ENCODE measurements around the gene CCL25. TPM values are rescaled to one million over a fixed set of nuclear protein-coding genes. Genes with fewer than 3 reads are reported as not detected.

CCL25 gene
- total and polyA plus RNA-seq, 11 donors: not detected

GRCh38 chr19:8042900-8043299 is 9.7 kb upstream of the CCL25 start:
- ATAC-seq (no peak), DNase-seq (no peak)
- no peak for TF ChIP-seq CTCF (IDR thresholded peaks at IDR 0.05)
- TF ChIP-seq POLR2A (IDR thresholded peaks at IDR 0.05): no peak
- H3K4me1 ChIP-seq: no peaks in the 10 kb centered on the region
- no peaks in the 10 kb centered on the region for H3K36me3 ChIP-seq
- H3K9me3 ChIP-seq: no peaks in the 10 kb centered on the region
- WGBS, 4 donors: 83 to 89% (median 89%) methylated on average over 9 of the region's 9 CpGs
- intact Hi-C loops (cut with DNase I): no loop called here
- H3K27me3 ChIP-seq: peaks cover 0 to 10% (median 0%) of the 10 kb centered on the region in 9 donors
- no peak overlapping the region for H3K27ac ChIP-seq
- H3K4me3 ChIP-seq: no peak overlapping the region

- 73 to 81% (median 77%) methylated on average over 10 of the region's 10 CpGs for WGBS, 4 donors
- DNase-seq (no peak), ATAC-seq (no peak)
- TF ChIP-seq POLR2A (IDR thresholded peaks at IDR 0.05) (no peak), CTCF (IDR thresholded peaks at IDR 0.05) (no peak)
- intact Hi-C loops (cut with DNase I): no loop called here
- no peak overlapping the region for H3K27ac ChIP-seq
- H3K4me1 ChIP-seq: no peaks in the 10 kb centered on the region
- H3K27me3 ChIP-seq: peaks cover 0 to 9% (median 0%) of the 10 kb centered on the region in 9 donors
- H3K4me3 ChIP-seq: no peak overlapping the region
- no peaks in the 10 kb centered on the region for H3K9me3 ChIP-seq
- H3K36me3 ChIP-seq: no peaks in the 10 kb centered on the region
Observed at GRCh38 chr19:8044018-8044417, 8.5 kb upstream of the CCL25 start.

- H3K27ac ChIP-seq: no peak overlapping the region
- H3K27me3 ChIP-seq: peaks cover 0 to 19% (median 9%) of the 10 kb centered on the region in 9 donors
- TF ChIP-seq POLR2A (IDR thresholded peaks at IDR 0.05): no peak
- no peak for TF ChIP-seq CTCF (IDR thresholded peaks at IDR 0.05)
- intact Hi-C loops (cut with DNase I): no loop called here
- ATAC-seq (no peak), DNase-seq (no peak)
- H3K36me3 ChIP-seq: no peaks in the 10 kb centered on the region
- H3K4me1 ChIP-seq: peaks cover 0 to 10% (median 2%) of the 10 kb centered on the region in 12 donors
- H3K9me3 ChIP-seq: no peaks in the 10 kb centered on the region
- H3K4me3 ChIP-seq: no peak overlapping the region
- WGBS, 4 donors: 54 to 65% (median 59%) methylated on average over 9 to 10 of the region's 10 CpGs
Observed at GRCh38 chr19:8045872-8046568, 6.5 kb upstream of the CCL25 start.

- intact Hi-C loops (cut with DNase I): no loop called here
- Histone ChIP-seq H3K9me3 (no peaks in the 10 kb centered on the region), H3K4me3 (no peak overlapping the region), H3K27ac (no peak overlapping the region), H3K27me3 (peaks cover 0 to 18% (median 9%) of the 10 kb centered on the region in 9 donors), H3K4me1 (peaks cover 0 to 10% (median 2%) of the 10 kb centered on the region in 12 donors), H3K36me3 (no peaks in the 10 kb centered on the region)
- WGBS, 4 donors: 48 to 67% (median 62%) methylated on average over 3 of the region's 3 CpGs
- no peak for DNase-seq
- no peak for ATAC-seq
- TF ChIP-seq CTCF (IDR thresholded peaks at IDR 0.05) (no peak), POLR2A (IDR thresholded peaks at IDR 0.05) (no peak)
Observed at GRCh38 chr19:8046569-8047165, 5.9 kb upstream of the CCL25 start.
